ENCODE results near the gene FNIP1.
A peak's percentile ranks its signal among the peaks of the same experiment; 100 is the strongest.
"Not testable (repeated sequence)": the region's sequence is repeated elsewhere in the genome, so short reads cannot be mapped to it uniquely, and the experiment has no call there.

Gene FNIP1

DNA sequence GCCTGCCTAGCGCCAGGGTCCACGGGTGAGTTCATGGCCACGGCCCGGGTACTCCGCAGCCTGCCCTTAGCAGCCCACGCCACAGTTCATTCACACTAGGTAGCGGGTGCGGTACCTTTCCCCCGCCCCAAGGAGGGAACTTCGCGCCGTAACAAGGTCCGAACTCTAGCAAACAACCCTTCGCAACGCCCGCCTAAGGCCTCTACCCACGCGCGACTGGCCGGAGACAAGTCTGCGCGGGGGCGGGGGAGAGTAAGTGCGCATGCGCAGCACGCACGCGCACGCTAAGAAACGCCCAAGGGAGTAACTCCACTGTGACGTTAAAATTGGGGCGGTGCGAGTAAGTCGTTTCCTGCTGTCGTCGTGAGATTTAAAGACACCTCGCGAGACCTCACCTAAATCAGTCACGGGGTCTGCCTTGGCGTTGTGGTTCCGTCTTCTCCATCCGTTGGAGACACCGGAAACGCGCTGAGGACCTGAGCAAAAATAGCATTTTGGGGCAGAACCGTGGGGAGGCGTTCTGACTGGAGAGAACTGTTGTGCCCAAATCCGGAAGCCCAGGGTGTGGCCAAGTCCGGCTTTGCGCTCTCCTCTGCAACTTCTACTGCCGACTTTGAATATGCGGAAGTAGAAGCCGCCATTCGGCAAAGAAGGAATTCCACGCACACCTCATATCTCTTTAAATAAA lies 161.7 kb downstream of the FNIP1 start, which contains the start of gene RAPGEF6:
Gene RAPGEF6 (minus strand): TSS at position 234 of the 688 bp plus-strand sequence. CDS start 199 bp downstream, at position 35.
- DNase-seq, result peak; percentile 95

DNA sequence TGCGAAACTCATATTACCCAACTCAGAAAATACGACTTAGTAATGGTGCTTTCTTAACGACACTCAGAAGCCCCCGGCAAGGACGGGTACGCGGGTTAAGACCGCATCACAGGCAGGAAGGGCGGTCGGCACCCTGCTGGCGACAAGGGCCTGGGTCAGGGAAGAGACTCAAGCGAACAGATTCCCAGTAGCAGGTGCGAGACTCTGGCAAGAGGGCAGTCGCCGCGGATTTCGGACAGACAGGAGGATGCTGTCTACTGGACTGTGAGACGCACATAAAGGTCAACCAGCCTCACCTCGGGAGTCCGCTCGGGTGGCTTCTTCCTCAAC lies 162.2 kb downstream of the FNIP1 start:
- no peak for DNase-seq

DNA sequence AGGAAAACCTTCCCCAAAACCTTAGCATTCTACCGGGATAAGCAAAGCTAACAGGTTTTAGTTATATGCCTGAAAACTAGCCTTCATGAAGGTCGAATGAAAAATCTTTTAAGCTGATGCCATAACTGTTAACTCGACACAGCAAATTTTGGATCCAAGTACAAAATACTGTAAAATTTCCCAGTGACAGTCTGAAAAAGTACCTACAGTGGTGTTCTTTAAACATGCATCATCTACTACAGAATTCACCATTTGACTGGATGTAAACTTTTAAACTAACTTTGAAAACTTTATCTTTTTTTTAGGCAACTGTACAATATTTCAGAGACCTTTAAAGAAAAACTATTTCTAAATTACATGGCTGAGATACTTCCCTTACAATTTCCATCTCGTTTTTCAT lies 162.6 kb downstream of the FNIP1 start:
- no peak for DNase-seq

DNA sequence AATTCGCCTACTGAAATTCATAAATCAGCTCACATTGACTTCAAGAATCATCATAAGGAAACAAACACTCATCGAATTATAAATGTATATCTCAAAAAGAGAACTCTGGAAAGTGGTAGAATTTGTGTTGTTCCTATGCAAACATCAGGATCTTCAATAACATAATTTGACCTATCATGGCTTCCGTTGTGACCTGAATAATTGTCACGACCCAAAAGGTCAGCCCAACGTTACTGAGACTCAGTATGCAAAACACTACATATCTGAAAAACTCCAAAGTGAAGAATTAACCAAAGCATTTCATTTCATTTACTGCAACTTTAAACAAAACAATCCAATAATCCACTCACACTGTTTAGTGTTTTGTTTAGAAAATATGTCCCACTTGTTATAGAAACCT lies 163.0 kb downstream of the FNIP1 start:
- no peak for DNase-seq

DNA sequence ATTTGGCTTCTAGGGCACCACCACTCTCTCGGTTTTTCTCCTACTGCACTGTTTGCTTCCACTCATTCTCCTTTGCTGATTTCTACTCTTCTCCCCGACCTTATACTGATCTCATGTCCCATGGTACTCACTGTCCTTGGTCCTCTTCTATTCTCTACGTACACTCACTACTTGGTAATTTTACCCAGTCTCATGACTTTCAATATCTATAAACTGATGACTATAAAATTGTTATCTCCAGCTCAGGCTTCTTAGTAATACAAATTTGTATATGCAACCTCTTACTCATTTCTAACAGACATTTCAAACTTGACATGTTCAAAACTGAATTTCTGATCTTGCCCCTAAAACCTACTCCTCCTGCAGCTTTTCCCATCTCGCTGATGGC lies 165.9 kb downstream of the FNIP1 start:
- no peak for DNase-seq

DNA sequence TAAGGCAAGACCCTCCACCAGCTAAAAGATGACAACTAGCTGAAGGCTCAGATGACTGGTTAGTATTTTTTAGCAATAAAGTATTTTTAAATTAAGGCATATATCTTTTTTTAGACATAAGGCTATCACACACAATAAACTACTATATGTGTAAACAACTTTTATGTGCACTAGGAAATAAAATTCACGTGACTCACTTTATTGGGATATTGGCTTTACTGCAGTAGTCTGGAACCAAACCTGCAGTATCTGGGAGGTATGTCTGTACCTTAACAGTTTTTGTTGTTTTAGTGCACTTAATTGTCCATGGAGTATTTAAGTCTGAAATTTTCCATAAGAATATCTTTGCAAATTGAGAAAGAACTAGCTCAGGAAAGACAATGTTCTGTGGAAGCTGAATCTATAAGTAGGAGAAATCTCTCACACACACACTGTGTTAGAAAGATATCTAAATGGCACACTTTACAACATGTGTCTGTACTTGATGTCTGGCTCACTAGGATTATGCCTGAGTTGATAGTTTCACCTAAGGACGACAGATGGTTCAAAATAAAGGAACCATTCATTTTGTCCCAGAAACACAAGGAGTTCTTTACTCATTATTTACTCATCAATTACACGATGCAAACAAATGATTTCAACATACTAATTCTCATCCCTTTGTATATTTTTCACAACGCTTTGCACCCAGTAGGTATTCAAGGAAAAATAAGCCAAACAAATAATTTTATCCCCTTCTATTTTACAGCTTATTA lies 166.4 kb downstream of the FNIP1 start:
- DNase-seq, result no peak

DNA sequence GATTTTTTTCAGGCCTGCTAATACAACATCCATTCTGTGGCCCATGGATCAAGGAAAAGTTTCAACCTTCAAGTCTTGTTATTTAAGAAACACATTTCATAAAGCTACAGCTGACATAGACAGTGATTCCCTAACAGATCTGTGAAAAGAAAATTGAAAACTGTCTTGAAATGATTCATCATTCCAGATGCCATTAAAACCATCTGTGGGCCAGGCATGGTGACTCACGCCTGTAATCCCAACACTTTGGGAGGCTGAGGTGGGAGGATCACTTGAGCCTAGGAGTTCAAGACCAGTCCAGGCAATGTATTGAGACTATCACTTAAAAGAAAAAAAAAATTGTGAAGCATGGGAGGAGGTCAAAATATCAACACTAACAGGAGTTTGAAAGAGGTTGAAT lies 167.8 kb downstream of the FNIP1 start:
- no peak for DNase-seq

DNA sequence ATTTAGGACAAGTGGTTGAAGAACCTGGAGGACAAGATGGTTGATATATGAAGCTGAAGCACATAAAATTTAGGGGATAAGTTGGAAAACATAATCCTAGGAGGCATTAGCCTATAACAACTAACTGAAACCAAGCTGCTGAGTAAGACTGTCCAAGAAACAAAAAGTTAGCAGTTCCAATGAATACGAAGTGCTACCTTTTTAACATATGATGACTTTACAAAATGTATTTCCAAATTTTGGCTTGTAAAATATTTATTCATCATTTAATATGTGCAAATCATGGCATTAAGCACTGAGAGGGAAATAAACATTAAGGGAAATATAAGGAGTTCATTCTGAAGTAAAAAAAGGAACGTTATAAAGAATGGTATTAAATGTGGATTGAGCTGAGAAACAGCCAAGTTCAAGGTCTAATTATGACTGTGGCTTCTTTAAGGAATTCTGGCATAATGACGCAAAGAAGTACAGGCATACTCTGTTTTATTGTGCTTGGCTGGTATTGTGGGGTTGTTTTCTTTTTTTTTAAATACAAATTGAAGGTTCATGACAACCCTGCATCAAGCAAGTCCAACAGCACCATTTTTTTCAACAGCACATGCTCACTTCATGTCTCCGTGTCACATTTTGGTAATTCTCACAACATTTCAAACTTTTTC lies 169.5 kb downstream of the FNIP1 start:
- no peak for DNase-seq

DNA sequence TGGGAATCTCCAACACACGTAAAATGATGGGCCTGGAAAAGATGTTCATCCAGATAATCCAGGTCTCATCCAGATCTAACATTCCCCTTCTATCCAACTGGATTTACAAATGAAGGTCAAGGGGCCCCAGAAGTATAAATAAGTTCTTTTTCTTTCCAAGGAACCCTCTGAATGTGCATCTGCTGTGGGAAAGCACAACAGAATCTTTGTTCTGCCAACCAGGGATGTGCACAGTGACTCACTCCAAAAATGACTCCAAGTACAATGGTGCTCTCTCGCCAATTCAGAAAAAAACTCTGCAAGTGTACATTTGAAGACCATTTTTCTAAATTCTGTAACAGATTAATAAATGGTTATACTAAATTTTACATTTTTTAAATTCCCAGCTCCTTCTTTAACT lies 174.2 kb downstream of the FNIP1 start:
- DNase-seq, result no peak

DNA sequence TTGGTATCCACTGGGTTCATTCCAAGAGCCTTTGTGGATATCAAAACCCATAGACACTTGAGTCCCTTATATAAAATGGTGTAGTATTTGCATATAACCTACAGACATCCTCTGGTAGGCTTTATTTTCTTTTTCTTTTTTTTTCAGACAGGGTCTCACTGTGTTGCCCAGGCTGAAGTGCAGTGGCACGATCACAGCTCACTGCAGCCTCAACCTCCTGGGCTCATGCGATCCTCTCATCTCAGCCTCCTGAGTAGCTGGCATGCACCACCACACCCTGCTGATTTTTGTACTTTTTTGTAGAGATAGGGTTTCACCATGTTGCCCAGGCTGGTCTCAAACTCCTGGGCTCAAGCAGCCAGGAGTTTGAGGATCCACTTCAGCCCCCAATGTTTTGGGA lies 175.7 kb downstream of the FNIP1 start:
- DNase-seq, result not testable (repeated sequence)

DNA sequence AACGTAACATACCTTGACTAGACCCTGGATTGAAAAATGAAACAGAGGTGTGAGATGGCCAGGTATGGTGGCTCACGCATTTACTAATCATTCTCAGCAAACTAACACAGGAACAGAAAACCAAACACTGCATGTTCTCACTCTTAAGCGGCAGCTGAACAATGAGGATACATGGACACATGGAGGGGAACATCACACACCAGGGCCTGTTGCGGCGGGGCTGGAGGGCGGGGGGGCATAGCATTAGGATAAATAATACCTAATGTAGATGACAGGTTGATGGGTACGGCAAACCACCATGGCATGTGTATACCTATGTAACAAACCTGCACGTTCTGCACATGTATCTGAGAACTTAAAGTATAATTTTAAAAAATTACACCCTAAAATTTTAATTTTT lies 177.7 kb downstream of the FNIP1 start:
- DNase-seq, result no peak

DNA sequence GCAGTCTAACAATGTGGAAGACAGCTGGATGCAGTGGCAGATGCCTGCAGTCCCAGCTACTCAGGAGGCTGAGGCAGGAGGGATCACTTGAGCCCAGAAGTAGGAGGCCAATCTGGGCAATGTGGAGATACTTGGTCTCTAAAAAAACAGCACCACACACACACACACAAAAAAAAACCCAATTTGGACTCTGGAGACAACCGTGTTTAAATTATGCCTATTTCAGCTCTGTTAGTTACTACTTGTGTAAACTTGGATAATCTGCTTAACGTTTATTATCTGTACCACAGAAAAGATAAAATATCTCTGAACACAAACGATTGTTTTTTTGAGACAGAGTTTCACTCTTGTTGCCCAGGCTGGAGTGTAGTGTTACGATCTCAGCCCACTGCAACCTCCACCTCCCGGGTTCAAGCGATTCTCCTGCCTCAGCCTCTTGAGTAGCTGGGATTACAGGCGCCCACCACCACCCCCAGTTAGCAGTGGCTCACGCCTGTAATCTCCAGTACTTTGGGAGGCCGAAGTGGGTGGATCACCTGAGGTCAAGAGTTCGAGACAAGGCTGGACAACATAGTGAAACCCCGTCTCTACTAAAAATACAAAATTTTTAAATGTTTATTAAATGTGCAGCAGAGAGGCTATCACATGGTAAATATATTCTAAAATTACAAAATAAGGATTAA lies 179.5 kb downstream of the FNIP1 start:
- DNase-seq, result no peak

DNA sequence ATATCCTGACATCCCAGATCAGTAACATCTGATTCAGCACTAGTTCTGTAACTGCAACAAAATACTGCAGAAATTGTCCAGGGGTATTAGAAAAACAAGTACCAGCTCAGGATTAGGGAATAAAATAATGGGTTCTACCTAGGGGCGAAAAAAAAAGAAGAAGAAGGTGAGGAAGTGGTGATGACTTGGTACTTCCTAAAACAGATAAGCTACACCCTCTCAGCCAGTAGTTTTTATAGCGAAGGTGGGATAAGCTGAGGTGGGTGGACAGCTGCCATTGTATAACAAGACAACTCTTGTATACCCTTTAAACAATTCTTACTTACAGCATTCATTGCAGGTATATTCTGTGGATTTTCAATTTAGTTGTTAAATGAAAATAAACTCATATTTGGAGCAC lies 180.9 kb downstream of the FNIP1 start:
- DNase-seq, result no peak

DNA sequence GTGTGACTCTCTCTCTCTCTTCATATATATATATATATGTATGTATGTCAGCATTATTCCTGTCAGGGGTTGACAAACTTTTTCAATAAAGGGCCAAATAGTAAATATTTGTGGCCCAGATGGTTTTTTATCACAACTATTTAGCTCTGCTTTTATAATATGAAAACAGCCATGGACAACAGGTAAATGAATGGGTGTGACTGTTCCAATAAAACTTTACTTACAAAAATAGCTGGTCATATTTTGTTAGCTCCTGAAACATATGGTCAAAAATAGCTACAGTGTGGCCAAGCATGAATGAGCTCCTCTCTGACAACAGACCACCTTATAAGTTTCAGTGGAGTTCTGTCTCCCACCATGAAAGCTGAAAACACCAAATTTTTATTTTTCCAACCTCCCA lies 183.4 kb downstream of the FNIP1 start:
- no peak for DNase-seq

DNA sequence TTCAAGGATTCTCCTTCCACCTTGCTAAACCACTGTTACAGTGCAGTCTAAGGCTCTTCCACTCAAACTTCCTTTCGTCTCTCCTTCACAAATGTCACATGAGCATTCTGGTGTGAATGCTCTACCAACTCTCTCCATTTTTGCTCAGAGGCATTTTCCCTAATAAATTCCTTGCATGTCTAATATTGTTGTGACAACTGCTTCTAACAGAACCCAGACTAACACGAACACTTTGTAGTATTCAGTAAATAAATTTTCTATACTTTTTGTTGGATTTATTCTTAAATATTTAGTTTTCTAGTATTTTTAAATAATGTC lies 185.8 kb downstream of the FNIP1 start:
- DNase-seq, result no peak

DNA sequence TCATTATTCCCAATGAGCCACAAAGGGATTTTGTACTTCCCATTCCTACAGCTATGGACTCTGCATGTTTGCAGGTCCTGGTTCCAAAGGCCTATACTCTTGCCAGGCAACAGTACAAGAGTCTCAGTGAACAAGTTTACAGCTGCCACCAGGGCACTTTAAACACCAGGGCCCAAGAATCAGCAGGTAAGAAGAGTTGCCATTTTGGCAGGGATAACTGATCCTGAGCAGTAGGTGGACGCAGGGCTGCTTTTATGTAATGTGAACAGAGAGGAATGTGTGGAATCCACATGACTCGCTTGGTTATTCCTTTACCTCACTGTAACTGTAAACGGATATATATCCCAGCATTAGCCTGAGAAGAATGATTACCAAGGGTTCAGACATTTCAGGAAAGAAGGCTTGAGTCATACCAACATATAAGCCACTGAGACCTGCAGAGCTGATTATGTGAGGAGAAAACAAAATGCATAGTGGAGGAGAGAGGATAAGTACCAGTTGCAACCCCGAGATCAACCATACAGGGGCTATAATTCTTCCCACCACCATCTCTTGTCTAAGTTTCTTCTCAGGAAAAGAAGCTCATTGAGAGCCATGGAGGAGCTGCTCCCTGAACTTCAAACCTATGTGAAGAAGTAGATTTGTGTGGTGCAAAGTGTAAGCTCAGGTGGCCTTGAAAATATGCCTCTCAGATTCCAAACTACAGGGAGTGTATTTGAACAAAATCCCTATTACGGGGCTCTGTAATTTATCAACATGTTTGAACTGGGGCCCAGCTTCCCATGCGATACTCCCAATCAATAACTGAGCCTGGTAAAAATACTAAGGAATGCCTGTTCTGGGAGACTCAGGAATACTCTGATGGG lies 186.4 kb downstream of the FNIP1 start:
- DNase-seq, result no peak

DNA sequence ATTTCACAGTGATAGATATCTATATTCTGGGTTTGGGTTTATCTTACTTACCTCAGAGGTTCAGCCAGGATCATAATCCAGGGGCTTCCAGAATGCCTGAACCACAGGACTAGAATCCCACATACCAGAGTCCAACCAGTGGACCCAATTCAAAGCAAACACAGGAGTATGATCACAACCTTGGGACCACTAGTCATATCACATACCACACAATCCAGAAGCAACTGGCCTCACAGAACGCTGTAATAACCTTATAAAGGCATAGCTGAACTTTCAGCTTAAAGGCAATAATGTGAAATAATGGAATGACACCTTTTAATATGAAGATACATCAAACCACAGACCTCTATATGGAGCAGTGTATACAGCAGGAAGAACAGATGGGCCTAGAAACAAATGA lies 187.0 kb downstream of the FNIP1 start:
- no peak for DNase-seq

DNA sequence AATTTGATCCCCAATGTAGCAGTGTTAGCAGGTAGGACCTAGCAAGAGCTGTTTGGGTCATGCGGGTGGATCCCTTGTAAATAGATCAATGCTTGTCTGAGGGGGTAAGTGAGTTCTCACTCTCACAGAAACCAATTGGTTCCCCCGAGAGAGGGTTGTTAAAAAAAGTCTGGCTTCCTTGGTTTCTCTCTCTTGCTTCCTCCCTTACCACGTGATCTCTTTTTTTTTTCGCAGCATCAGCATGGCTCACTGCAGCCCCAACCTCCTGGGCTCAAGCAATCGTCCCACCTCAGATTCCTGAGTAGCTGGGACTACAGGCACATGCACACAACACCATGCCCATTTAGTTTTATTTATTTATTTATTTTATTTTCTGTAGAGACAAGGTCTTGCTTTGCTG lies 188.2 kb downstream of the FNIP1 start:
- no peak for DNase-seq

DNA sequence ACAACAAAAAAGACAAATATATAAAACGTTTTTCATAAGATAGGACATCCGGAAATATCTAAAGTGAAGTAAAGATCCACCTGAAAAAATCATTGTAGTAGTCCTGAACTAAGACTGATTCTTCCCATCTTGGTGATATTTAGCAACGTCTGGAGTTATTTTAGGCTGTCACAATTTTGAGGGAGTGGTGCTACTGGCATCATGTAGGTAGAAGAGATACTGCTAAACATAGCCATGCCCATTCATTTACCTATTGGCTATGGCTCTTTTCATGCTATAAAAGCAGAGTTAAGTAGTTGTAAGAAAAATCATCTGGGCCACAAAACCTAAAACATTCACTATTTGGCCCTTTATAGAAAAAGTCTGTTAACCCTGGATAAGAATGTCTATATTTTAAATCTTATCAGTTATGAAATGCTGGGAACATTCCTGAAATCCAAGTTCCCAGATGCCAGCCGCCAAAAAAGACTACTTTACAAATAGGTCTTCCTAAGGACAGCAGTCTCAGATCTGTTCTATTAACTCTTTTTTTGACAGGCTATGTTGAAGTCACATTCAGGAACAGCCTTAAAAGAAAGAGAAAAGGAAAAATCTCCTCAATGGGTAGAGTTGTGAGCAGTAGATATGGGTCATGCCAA lies 188.8 kb downstream of the FNIP1 start:
- no peak for DNase-seq

DNA sequence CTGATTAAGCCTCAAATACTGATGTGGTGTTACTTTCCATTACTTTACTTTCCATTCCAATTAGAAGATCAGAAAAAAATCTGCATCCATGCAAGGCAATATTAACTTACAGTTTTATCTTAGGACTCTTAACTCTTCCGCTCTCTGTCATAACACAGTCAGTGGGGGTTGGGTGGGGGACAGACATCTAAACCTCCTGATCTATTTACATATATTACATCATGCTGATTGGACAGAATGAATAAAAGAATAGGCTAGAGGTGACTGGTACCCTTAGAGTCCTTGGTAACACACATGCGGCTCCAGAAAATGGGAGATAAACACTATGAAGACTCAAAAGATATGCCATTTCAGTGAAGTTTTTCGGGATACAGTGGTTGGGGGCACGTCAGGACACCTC lies 189.4 kb downstream of the FNIP1 start:
- DNase-seq, result no peak

DNA sequence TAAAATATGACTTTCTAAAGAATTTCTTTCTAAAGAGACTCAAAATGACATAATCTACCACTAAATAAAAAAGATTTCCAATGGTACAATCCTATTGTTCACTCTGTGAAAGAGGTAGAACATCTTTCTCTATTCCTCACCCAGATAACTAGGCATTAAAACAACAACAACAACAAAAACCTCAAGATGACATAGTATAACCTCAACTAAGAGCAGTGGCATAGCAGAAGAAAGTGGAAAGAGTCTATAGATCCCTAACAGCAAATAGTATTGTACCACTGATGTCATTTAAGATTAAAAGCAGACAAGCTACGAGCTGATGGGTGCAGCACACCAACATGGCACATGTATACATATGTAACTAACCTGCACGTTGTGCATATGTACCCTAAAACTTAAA lies 191.7 kb downstream of the FNIP1 start:
- no peak for DNase-seq
